H9 (cell line): Measurements from ENCODE around the gene ARAP1. TPM values are rescaled to one million over a fixed set of nuclear protein-coding genes. Genes with fewer than 3 reads are reported as not detected.
A peak's percentile ranks its signal among the peaks of the same experiment; 100 is the strongest.

ENCODE experiments used
- DNase-seq: peaks from one replicate; pipeline ENCODE4 v3.0.0-alpha.2; 2017
- H2AFZ ChIP-seq: one replicate; pipeline ENCODE4 v1.6.1; 2013; ENCODE audit warnings: mild to moderate bottlenecking, low read length, control low read depth, moderate library complexity
- H2AK5ac ChIP-seq: 2 replicates; pipeline ENCODE4 v1.6.1; 2013; ENCODE audit warnings: low read length, control low read depth, mixed read lengths; ENCODE audit not compliant: insufficient read length
- H2BK120ac ChIP-seq: one replicate; pipeline ENCODE4 v1.6.1; 2013; ENCODE audit warnings: low read depth, mild to moderate bottlenecking, low read length, control low read depth, inconsistent platforms; ENCODE audit not compliant: poor library complexity, severe bottlenecking
- H2BK12ac ChIP-seq: 2 replicates; pipeline ENCODE4 v1.6.1; 2013; ENCODE audit warnings: low read length, control low read depth, mixed read lengths, low read depth; ENCODE audit not compliant: insufficient read length
- H2BK15ac ChIP-seq: 2 replicates; pipeline ENCODE4 v1.6.1; 2013; ENCODE audit warnings: low read depth, low read length, control low read depth
- H2BK20ac ChIP-seq: one replicate; pipeline ENCODE4 v1.6.1; 2013; ENCODE audit warnings: low read depth, mild to moderate bottlenecking, low read length, control low read depth, inconsistent platforms; ENCODE audit not compliant: poor library complexity, severe bottlenecking
- H2BK5ac ChIP-seq: 2 replicates; pipeline ENCODE4 v1.6.1; 2013; ENCODE audit warnings: low read length, control low read depth, mixed read lengths; ENCODE audit not compliant: insufficient read length
- H3K14ac ChIP-seq: 2 replicates; pipeline ENCODE4 v1.6.1; 2013; ENCODE audit warnings: low read length, control low read depth; ENCODE audit not compliant: insufficient read depth
- H3K18ac ChIP-seq: 2 replicates; pipeline ENCODE4 v1.6.1; 2013; ENCODE audit warnings: low read depth, mild to moderate bottlenecking, mixed read lengths, low read length, control low read depth; ENCODE audit not compliant: insufficient read length
- H3K23ac ChIP-seq: 2 replicates; pipeline ENCODE4 v1.6.1; 2013; ENCODE audit warnings: low read length, control low read depth, mixed read lengths, low read depth; ENCODE audit not compliant: insufficient read length
- H3K23me2 ChIP-seq: 2 replicates; pipeline ENCODE4 v1.6.1; 2013; ENCODE audit warnings: low read depth, mild to moderate bottlenecking, mixed read lengths, low read length, control low read depth; ENCODE audit not compliant: insufficient read length, poor library complexity, severe bottlenecking
- H3K27ac ChIP-seq: 2 replicates; pipeline ENCODE4 v1.5.1; 2013; ENCODE audit warnings: low read length, control low read depth, mixed read lengths, low read depth; ENCODE audit not compliant: insufficient read length
- H3K27me3 ChIP-seq: 2 replicates; pipeline ENCODE4 v1.6.1; 2013; ENCODE audit warnings: low read length, control low read depth, inconsistent platforms; ENCODE audit not compliant: insufficient read depth
- H3K4ac ChIP-seq: 2 replicates; pipeline ENCODE4 v1.6.1; 2013; ENCODE audit warnings: low read depth, mild to moderate bottlenecking, control low read depth, inconsistent platforms, low read length, moderate library complexity
- H3K4me1 ChIP-seq: 2 replicates; pipeline ENCODE4 v1.6.1; 2013; ENCODE audit warnings: low read length, control low read depth, inconsistent platforms; ENCODE audit not compliant: insufficient read depth
- H3K4me2 ChIP-seq: 2 replicates; pipeline ENCODE4 v1.6.1; 2013; ENCODE audit warnings: low read length, control low read depth, mixed read lengths; ENCODE audit not compliant: insufficient read length, insufficient read depth
- H3K56ac ChIP-seq: 2 replicates; pipeline ENCODE4 v1.6.1; 2013; ENCODE audit warnings: low read depth, mild to moderate bottlenecking, mixed read lengths, low read length, control low read depth; ENCODE audit not compliant: insufficient read length
- H3K79me1 ChIP-seq: 2 replicates; pipeline ENCODE4 v1.6.1; 2013; ENCODE audit warnings: low read depth, mild to moderate bottlenecking, moderate library complexity, low read length, control low read depth, inconsistent platforms; ENCODE audit not compliant: insufficient read depth, poor library complexity, severe bottlenecking
- H3K79me2 ChIP-seq: 2 replicates; pipeline ENCODE4 v1.6.1; 2013; ENCODE audit warnings: low read length, control low read depth, inconsistent platforms; ENCODE audit not compliant: insufficient read depth
- H3K9ac ChIP-seq: 2 replicates; pipeline ENCODE4 v1.6.1; 2013; ENCODE audit warnings: low read length, control low read depth, mixed read lengths; ENCODE audit not compliant: insufficient read length; ENCODE audit errors: extremely low read depth
- H3K9me3 ChIP-seq: one replicate; pipeline ENCODE4 v1.6.1; 2013; ENCODE audit warnings: low read depth, low read length, inconsistent platforms; ENCODE audit not compliant: control insufficient read depth
- H3T11ph ChIP-seq: one replicate; pipeline ENCODE4 v1.6.1; 2013; ENCODE audit warnings: mild to moderate bottlenecking, low read length, control low read depth, inconsistent platforms
- H4K20me1 ChIP-seq: one replicate; pipeline ENCODE4 v1.6.1; 2013; ENCODE audit not compliant: control insufficient read depth, insufficient read length, insufficient read depth
- H4K5ac ChIP-seq: 2 replicates; pipeline ENCODE4 v1.6.1; 2013; ENCODE audit warnings: low read depth, mild to moderate bottlenecking, mixed read lengths, low read length, control low read depth; ENCODE audit not compliant: insufficient read length
- H4K8ac ChIP-seq: replicated peaks from 2 replicates; pipeline ENCODE4 v1.6.1; 2013; ENCODE audit warnings: low read length, control low read depth, mixed read lengths, low read depth; ENCODE audit not compliant: insufficient read length
- H4K91ac ChIP-seq: 2 replicates; pipeline ENCODE4 v1.6.1; 2013; ENCODE audit warnings: low read depth, mild to moderate bottlenecking, moderate library complexity, mixed read lengths, low read length, control low read depth; ENCODE audit not compliant: insufficient read length
- H3K27ac Mint-ChIP-seq, 3 experiments: 2 replicates in 2 of 3; 3 replicates in 1 of 3; pipeline ENCODE4 v1.8.0; 2020 to 2021; ENCODE audit warnings: mixed read lengths in 3 of 3, mild to moderate bottlenecking in 1 of 3, moderate library complexity in 1 of 3
- H3K27me3 Mint-ChIP-seq: 2 replicates; pipeline ENCODE4 v1.8.0; 2021; ENCODE audit warnings: low read depth, mild to moderate bottlenecking, moderate library complexity, mixed read lengths
- H3K36me3 Mint-ChIP-seq, 3 experiments: 2 replicates in 2 of 3; 3 replicates in 1 of 3; pipeline ENCODE4 v1.8.0; 2020 to 2021; ENCODE audit warnings: low read depth in 3 of 3, mixed read lengths in 3 of 3; ENCODE audit not compliant: insufficient read depth in 1 of 3
- H3K4me1 Mint-ChIP-seq, 2 experiments: 2 replicates each; pipeline ENCODE4 v1.8.0; 2020; ENCODE audit warnings: mixed read lengths in 2 of 2
- H3K4me3 Mint-ChIP-seq, 2 experiments: 2 replicates in 1 of 2; 3 replicates in 1 of 2; pipeline ENCODE4 v1.8.0; 2020 to 2021; ENCODE audit warnings: mild to moderate bottlenecking in 2 of 2, mixed read lengths in 2 of 2, moderate library complexity in 1 of 2
- H3K9me3 Mint-ChIP-seq, 2 experiments: 2 replicates in 1 of 2; 3 replicates in 1 of 2; pipeline ENCODE4 v1.8.0; 2020; ENCODE audit warnings: mild to moderate bottlenecking in 2 of 2, mixed read lengths in 2 of 2, moderate library complexity in 1 of 2
- WGBS: extraction: QIAGEN DNeasy Blood & Tissue Kit; methylation state at CpG from one replicate; pipeline ENCODE4 v1.1.7; 2013; ENCODE audit warnings: missing lambda C conversion rate, low lambda C conversion rate, mixed read lengths; ENCODE audit not compliant: insufficient read length; ENCODE audit errors: extremely low coverage; 5-methylcytosine and 5-hydroxymethylcytosine counted together
- total RNA-seq: library from RNA; stranded (reverse); gene quantifications from 2 replicates; pipeline ENCODE4 v1.2.1, GENCODE V29; 2021
- TF ChIP-seq, protein P1 (sequence below): fragments of 200-600 bp; sonication (generic); conservative IDR thresholded peaks from 3 replicates; pipeline ENCODE4 v1.8.0; 2021; ENCODE audit warnings: antibody characterized with exemption, mild to moderate bottlenecking

ARAP1 gene
- total RNA-seq, 1 experiment from 2014 or later = 59.4 TPM

DNA sequence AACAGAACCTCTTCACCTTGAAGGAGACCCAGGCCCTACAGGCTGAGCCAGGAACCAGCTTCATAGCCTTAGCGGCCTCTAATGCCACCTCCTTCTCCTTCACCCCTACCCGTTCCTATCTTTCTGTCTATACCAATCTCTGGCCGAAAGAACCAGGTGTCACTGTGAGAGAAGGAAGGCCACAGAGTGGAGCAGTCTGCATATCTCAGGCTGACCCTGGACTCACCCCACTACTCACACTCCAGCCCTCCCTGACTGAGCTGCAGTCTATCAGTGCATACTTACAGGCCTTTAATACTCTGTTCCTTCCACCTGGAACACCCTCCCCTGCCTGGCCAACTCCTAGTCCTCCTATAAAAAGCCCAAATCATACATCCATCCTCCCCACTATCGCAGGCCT is 32.7 kb downstream of the ARAP1 start:
- Histone ChIP-seq H3K4ac (no peak overlapping the region), H3K27me3 (no peaks in the 10 kb centered on the region), H4K8ac (no peak overlapping the region), H3K23me2 (no peaks in the 10 kb centered on the region), H3K27ac (no peak overlapping the region), H3K79me1 (peaks cover 4% of the 10 kb centered on the region), H2AK5ac (no peak overlapping the region), H3K56ac (no peak overlapping the region), H3K14ac (no peak overlapping the region), H2BK5ac (no peak overlapping the region), H3K18ac (no peak overlapping the region), H3K4me2 (no peak overlapping the region), H3K9ac (no peak overlapping the region), H3T11ph (no peak overlapping the region), H4K91ac (no peak overlapping the region), H3K9me3 (no peaks in the 10 kb centered on the region), H3K23ac (no peak overlapping the region), H3K79me2 (peaks cover 8% of the 10 kb centered on the region; the same call in 1 of the 2 replicates), H2AFZ (no peak overlapping the region), H2BK15ac (no peak overlapping the region), H2BK120ac (no peak overlapping the region), H2BK20ac (no peak overlapping the region), H3K4me1 (no peaks in the 10 kb centered on the region), H4K5ac (no peak overlapping the region), H2BK12ac (no peak overlapping the region), H4K20me1 (no peaks in the 10 kb centered on the region)
- Mint-ChIP-seq H3K4me3 (no peak overlapping the region), H3K27me3 (no peaks in the 10 kb centered on the region), H3K9me3 (no peaks in the 10 kb centered on the region), H3K36me3 (peaks cover 6 to 19% (median 10%) of the 10 kb centered on the region in 3 experiments; a peak in 4 of 7 replicates), H3K27ac (peak overlapping the region in 2 of 3 experiments; percentile 72 to 79; a peak in 3 of 7 replicates), H3K4me1 (peaks cover 8 to 17% of the 10 kb centered on the region in 2 experiments)
- DNase-seq = no peak
- TF ChIP-seq, protein P1, sequence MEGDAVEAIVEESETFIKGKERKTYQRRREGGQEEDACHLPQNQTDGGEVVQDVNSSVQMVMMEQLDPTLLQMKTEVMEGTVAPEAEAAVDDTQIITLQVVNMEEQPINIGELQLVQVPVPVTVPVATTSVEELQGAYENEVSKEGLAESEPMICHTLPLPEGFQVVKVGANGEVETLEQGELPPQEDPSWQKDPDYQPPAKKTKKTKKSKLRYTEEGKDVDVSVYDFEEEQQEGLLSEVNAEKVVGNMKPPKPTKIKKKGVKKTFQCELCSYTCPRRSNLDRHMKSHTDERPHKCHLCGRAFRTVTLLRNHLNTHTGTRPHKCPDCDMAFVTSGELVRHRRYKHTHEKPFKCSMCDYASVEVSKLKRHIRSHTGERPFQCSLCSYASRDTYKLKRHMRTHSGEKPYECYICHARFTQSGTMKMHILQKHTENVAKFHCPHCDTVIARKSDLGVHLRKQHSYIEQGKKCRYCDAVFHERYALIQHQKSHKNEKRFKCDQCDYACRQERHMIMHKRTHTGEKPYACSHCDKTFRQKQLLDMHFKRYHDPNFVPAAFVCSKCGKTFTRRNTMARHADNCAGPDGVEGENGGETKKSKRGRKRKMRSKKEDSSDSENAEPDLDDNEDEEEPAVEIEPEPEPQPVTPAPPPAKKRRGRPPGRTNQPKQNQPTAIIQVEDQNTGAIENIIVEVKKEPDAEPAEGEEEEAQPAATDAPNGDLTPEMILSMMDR = no peak
- WGBS = no CpG with 5 or more reads among the region's 4 CpGs
